ENCODE measurements around the gene BCAS3.

- no peak for TF ChIP-seq POLR2A (IDR thresholded peaks at IDR 0.05)
- TF ChIP-seq, protein P1, sequence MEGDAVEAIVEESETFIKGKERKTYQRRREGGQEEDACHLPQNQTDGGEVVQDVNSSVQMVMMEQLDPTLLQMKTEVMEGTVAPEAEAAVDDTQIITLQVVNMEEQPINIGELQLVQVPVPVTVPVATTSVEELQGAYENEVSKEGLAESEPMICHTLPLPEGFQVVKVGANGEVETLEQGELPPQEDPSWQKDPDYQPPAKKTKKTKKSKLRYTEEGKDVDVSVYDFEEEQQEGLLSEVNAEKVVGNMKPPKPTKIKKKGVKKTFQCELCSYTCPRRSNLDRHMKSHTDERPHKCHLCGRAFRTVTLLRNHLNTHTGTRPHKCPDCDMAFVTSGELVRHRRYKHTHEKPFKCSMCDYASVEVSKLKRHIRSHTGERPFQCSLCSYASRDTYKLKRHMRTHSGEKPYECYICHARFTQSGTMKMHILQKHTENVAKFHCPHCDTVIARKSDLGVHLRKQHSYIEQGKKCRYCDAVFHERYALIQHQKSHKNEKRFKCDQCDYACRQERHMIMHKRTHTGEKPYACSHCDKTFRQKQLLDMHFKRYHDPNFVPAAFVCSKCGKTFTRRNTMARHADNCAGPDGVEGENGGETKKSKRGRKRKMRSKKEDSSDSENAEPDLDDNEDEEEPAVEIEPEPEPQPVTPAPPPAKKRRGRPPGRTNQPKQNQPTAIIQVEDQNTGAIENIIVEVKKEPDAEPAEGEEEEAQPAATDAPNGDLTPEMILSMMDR (IDR thresholded peaks at IDR 0.05) = no peak
Observed at GRCh38 chr17:61066062-61066461, 388.4 kb downstream of the BCAS3 start.

Data from heart left ventricle (tissue), 13 donors.